ENCODE measurements around the gene INPP5E.
A peak's percentile ranks its signal among the peaks of the same experiment; 100 is the strongest.

Gene INPP5E

DNA sequence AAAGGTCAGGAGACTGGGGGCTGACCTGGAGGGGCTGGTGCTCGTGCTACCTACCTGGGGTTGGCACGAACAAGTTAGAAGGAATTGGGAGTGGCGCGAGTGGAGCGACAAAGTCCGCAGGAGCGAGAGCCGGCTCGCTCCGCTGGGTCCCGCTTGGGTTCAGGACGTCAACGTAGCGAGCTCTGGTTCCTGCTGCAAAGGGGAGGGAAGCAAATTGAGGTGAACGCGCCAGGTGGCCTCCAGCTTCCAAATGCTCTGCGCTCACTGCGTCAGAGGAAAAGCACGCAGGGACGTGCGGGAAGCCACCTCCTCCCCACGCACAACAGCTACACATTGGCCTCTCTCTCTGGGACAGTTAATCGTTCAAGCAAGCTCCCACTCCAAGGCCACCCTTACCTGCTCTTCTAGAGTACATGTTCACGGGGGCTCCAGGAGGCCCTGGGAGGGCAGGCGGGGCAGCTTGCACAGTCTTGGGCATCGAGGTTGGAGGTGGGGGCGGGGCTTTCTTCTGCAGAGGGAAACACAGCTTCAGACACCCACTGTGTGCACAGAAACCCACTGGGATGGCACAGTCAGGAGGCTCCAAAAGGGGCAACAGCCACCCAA is 7.6 kb upstream of the INPP5E start:
- DNase-seq = no peak

DNA sequence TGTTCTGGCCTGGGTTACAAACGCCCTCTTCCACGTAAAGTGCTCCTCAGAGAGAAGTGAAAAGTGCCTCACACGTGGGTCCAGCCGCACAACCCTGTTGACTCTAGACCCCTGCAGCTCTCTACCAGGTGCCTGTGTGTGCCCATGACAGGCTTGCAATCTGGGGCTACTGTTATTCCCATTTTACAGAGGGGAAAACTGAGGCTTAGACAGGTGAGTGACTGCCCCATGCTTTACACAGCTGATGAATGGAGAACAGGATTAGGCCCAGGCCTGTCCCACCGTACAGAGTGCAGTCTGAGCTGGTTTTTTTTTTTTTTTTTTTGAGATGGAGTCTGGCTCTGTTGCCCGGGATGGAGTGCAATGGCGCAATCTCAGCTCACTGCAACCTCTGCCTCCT is 6.2 kb upstream of the INPP5E start:
- no peak for DNase-seq

- no peak for DNase-seq
Observed at GRCh38 chr9:136444102-136444501, 4.5 kb upstream of the INPP5E start.

GRCh38 chr9:136443687-136444086 is 4.0 kb upstream of the INPP5E start:
- no peak for DNase-seq

GRCh38 chr9:136443087-136443486 is 3.4 kb upstream of the INPP5E start:
- DNase-seq = no peak

DNA sequence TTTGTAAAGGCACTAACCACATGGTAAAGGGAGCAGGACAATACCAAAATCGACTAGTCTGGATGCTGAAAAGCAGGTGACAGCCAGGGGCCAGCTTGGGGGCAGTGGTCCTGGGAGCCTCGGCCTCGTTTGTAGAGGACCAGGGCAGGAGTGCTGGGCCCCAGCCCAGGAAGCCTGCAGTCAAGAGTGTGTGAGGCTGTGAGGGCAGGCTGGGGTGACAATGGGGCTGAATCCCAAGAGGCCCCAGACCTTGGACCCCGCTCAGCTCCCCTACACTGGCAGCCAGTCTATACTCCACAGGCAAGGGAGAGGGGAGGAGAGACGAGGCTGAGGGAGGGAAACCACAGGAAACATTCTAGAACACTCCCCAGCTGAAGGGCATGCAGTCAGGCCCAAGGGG is 2.6 kb upstream of the INPP5E start:
- no peak for DNase-seq

DNA sequence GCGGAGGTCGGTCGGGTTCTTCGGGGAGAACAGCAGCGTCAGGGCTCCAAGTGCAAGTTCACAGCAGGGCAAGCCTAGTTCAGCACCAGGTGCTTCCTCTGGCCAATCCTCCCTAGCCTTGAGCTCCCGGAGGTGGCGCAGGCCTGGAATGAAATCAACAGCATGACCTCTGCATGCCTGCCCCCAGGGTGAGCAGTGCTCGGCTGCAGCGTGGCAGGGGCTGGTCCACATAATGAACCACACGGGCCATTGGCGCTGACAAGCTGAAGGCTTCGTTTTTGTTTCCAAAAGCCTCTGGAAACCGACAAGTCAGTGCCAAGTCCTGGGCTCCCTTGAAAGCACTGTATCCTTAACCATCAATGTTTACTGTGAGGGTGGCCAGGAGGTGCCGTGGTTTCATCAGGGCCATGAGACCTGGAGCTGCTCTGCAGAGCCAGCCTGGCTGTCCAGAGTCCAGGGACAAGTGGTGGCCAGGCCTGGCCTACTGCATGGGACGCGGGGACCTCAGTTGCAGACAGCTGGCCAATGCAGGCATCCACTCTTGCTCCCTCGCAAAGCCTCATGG is 2.1 kb upstream of the INPP5E start:
- DNase-seq = no peak

DNA sequence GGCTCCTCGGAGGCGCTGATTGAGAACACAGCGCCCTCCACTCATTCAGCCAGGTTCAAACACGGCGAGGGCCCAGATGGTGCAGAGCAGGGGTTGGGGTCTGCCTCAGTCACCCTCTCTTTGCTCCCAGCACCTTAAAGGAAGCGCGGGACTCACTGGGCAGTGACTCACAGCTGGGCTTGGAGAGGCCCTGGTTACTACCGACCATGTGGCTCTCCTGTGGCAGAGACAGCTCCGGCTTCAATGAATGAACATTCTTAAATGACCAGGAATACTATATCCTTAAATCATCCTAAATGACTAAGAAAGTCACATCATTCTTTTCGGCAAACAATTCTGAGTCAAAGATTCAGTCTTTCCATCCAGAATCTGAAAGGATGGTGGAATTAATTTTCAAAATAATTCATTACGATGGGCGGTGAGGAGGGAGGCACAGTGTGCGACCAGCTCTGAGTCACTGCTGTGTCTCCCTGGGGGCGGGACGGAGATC is 1.6 kb upstream of the INPP5E start:
- DNase-seq = no peak

- DNase-seq = peak; percentile 64
Observed at GRCh38 chr9:136438548-136439480, 831 bp downstream of the INPP5E start.

DNA sequence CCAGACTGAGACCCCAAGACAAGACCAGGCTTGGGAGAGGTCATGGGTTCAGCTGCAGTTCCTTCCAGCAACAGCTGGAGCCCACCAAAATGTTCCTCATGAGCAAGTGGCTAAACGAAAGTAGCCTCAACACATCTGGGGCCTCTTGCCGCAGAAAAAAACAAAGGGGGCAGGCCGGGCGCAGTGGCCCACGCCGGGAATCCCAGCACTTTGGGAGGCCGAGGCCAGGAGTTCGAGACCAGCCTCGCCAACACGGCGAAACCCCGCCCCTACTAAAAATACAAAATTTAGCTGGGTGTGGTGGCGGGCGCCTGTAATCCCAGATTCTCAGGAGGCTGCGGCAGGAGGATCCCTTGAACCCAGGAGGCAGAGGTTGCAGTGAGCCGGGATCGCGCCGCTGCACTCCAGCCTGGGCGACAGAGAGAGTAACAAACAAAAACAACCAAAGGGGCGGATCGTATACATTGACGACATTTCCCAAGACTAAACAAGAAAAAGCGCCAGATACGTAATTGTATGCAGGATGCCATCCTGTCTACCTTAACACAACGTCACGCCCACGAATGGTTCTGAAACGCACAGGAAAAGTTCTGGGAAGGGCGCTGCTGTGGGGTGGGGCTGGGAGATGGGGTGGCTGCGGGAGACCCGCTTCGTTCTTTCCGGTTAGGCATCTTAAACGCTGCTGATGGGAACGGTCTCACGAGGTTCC is 1.7 kb downstream of the INPP5E start:
- DNase-seq = no peak

GRCh38 chr9:136437430-136437829 is 2.2 kb downstream of the INPP5E start:
- DNase-seq = no peak

GRCh38 chr9:136436055-136436634 is 3.5 kb downstream of the INPP5E start:
- no peak for DNase-seq

GRCh38 chr9:136434580-136435169 is 5.0 kb downstream of the INPP5E start:
- DNase-seq = no peak

DNA sequence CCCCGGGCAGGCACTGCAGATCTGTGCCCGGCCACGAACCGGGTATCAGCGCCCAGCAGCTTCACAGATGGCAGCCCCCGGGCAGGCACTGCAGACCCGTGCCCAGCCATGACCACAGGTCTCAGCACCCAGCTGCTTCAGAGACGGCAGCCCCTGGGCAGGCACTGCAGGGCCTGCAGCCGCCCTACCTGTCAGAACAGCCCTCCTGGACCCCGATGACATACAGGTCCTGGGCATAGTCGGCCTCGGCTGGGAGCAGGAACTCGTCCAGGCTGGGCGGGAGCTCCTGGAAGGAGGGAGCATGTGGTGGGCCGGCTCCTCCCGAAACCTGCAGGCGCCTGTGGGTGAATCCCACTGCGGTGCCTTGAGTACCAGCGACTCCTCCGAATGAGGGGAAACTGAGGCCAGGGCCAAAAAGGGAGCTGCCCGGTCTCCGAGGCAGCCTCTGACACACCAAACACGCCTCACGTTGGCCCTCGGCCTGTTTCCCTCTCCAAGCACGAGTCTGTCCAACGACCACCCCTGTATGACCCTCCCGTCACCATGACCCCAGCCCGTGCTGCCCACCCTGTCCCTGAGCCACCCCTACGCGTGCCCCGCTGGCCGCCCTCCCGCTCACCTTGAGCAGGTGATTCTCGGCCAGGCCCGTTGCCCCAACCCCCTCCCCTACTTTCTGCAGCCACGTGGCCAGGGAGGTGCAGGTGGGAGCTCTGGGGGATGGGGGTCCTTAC is 5.6 kb downstream of the INPP5E start:
- no peak for DNase-seq

- no peak for DNase-seq
Observed at GRCh38 chr9:136433043-136433715, 6.5 kb downstream of the INPP5E start.

DNA sequence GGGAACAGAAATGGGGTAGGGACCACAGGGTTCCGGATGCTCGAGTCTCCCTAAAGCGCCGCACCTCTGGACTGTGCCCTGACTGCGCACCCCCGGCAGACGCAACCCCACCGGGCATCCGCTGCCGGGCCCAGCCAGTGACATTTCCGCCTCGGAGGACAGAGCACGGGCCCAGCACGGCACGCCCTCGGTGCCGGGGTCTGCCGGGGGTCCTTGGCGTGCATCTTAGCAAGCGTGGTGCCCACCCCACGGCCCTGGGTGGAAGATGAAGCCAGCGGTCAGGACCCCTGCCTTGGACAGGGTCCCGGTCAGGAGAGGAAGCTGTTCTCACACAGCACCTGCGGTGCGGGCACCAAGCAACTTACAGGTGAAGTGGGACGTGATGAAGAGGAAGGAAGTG is 7.1 kb downstream of the INPP5E start:
- DNase-seq = no peak

GRCh38 chr9:136431782-136432350 is 7.8 kb downstream of the INPP5E start:
- DNase-seq = no peak

- DNase-seq = no peak
Observed at GRCh38 chr9:136430588-136431234, 8.9 kb downstream of the INPP5E start.

GRCh38 chr9:136429683-136430491 is 9.8 kb downstream of the INPP5E start:
- no peak for DNase-seq

All from stimulated activated CD4-positive, alpha-beta T cell treated with anti-CD3 and anti-CD28 coated beads, Interleukin-4, amount 100 ng/mL, for 24 hours (primary cell).